ENCODE results near the gene FNIP2. TPM values are rescaled to one million over a fixed set of nuclear protein-coding genes. Genes with fewer than 3 reads are reported as not detected.

The FNIP2 gene
- total and polyA plus RNA-seq, 12 donors: 8.5 to 89.7 (median 47.0) TPM

GRCh38 chr4:158829254-158829653 lies 60.4 kb downstream of the FNIP2 start:
- 80 to 85% methylated on average over 2 of the region's 2 CpGs for WGBS, 2 donors
- H3K27me3 ChIP-seq: no peaks in the 10 kb centered on the region
- H3K36me3 ChIP-seq: peaks cover 0 to 57% (median 16%) of the 10 kb centered on the region in 9 donors
- DNase-seq: no peak
- intact Hi-C loops (cut with DNase I): loop anchor here in 2 of 10 donors (5.0 to 10.0 kb wide), 2 partner anchors 54 to 57 kb away; no protein-coding TSS in a partner anchor
- no peak for TF ChIP-seq CTCF (IDR thresholded peaks at IDR 0.05)
- H3K9me3 ChIP-seq: no peaks in the 10 kb centered on the region
- peaks cover 12 to 59% (median 38%) of the 10 kb centered on the region in 9 donors for H3K4me1 ChIP-seq
- H3K4me3 ChIP-seq: no peak overlapping the region
- ATAC-seq: no peak
- H3K27ac ChIP-seq: no peak overlapping the region

GRCh38 chr4:158833602-158834001 lies 64.8 kb downstream of the FNIP2 start:
- no peak overlapping the region for H3K4me3 ChIP-seq
- DNase-seq: no peak
- WGBS, 2 donors: 66 to 74% methylated on average over 5 of the region's 5 CpGs
- H3K27ac ChIP-seq: peak overlapping the region in 1 of 10 donors; percentile 15
- no peak for TF ChIP-seq CTCF (IDR thresholded peaks at IDR 0.05)
- H3K9me3 ChIP-seq: no peaks in the 10 kb centered on the region
- ATAC-seq: no peak
- no peaks in the 10 kb centered on the region for H3K27me3 ChIP-seq
- peaks cover 0 to 27% (median 3%) of the 10 kb centered on the region in 9 donors for H3K4me1 ChIP-seq
- peaks cover 0 to 95% (median 20%) of the 10 kb centered on the region in 9 donors for H3K36me3 ChIP-seq
- intact Hi-C loops (cut with DNase I): no loop called here

- Histone ChIP-seq H3K27me3 (no peaks in the 10 kb centered on the region), H3K36me3 (peaks cover 0 to 93% (median 20%) of the 10 kb centered on the region in 9 donors), H3K4me1 (peaks cover 0 to 23% (median 3%) of the 10 kb centered on the region in 9 donors), H3K4me3 (no peak overlapping the region), H3K9me3 (no peaks in the 10 kb centered on the region), H3K27ac (peak overlapping the region in 2 of 10 donors; percentile 10 to 15)
- no peak for DNase-seq
- TF ChIP-seq CTCF (IDR thresholded peaks at IDR 0.05): no peak
- intact Hi-C loops (cut with DNase I): no loop called here
- no peak for ATAC-seq
- WGBS, 2 donors: 58 to 60% methylated on average over 2 of the region's 2 CpGs
Measured at GRCh38 chr4:158835226-158836001, 66.6 kb downstream of the FNIP2 start.

- H3K27me3 ChIP-seq: no peaks in the 10 kb centered on the region
- no peak for DNase-seq
- H3K9me3 ChIP-seq: no peaks in the 10 kb centered on the region
- peak in 1 of 8 donors; percentile 49 for ATAC-seq
- peaks cover 0 to 23% (median 3%) of the 10 kb centered on the region in 9 donors for H3K4me1 ChIP-seq
- H3K4me3 ChIP-seq: no peak overlapping the region
- intact Hi-C loops (cut with DNase I): no loop called here
- H3K27ac ChIP-seq: peak overlapping the region in 2 of 10 donors; percentile 10 to 15
- H3K36me3 ChIP-seq: peaks cover 0 to 93% (median 20%) of the 10 kb centered on the region in 9 donors
- 50 to 71% methylated on average over 1 of the region's 1 CpG for WGBS, 2 donors
- no peak for TF ChIP-seq CTCF (IDR thresholded peaks at IDR 0.05)
Measured at GRCh38 chr4:158836002-158836369, 67.2 kb downstream of the FNIP2 start.

Data from heart right ventricle (tissue), 16 donors.